GM18517 (cell line): ENCODE measurements around the gene ANTXRL.
A peak's percentile ranks its signal among the peaks of the same experiment; 100 is the strongest.
"Not testable (repeated sequence)": the region's sequence is repeated elsewhere in the genome, so short reads cannot be mapped to it uniquely, and the experiment has no call there.

Experiments used
- ATAC-seq: cut with Tn5 transposase; IDR thresholded peaks from one replicate; pipeline ENCODE4 v1.9.1; 2021; ENCODE audit warnings: mild to moderate bottlenecking, moderate library complexity; ENCODE audit not compliant: unreplicated experiment

The ANTXRL gene

GRCh38 chr10:46272863-46273415 is 13.9 kb upstream of the ANTXRL start:
- ATAC-seq: no peak

- no peak for ATAC-seq
These were observed 13.0 kb upstream of the ANTXRL start for GRCh38 chr10:46273506-46274477.

- ATAC-seq: no peak
These were observed 9.0 kb upstream of the ANTXRL start for GRCh38 chr10:46277840-46278239.

GRCh38 chr10:46282421-46282831 is 4.4 kb upstream of the ANTXRL start:
- not testable (repeated sequence) for ATAC-seq

- ATAC-seq: no peak
These were observed 3.8 kb upstream of the ANTXRL start for GRCh38 chr10:46282842-46283574.

- ATAC-seq: no peak
These were observed 3.1 kb upstream of the ANTXRL start for GRCh38 chr10:46283580-46284285.

- peak; percentile 91 for ATAC-seq
These were observed 2.2 kb upstream of the ANTXRL start for GRCh38 chr10:46284286-46285229.

- ATAC-seq: peak; percentile 21
These were observed 1.5 kb upstream of the ANTXRL start for GRCh38 chr10:46285300-46285699.

GRCh38 chr10:46285966-46286620 is 704 bp upstream of the ANTXRL start:
- no peak for ATAC-seq

GRCh38 chr10:46287846-46288477 is 1.2 kb downstream of the ANTXRL start:
- no peak for ATAC-seq

GRCh38 chr10:46288601-46289206 is 1.9 kb downstream of the ANTXRL start:
- no peak for ATAC-seq

- no peak for ATAC-seq
These were observed 2.5 kb downstream of the ANTXRL start for GRCh38 chr10:46289209-46289810.

- no peak for ATAC-seq
These were observed 3.5 kb downstream of the ANTXRL start for GRCh38 chr10:46290101-46290886.

- ATAC-seq: no peak
These were observed 5.2 kb downstream of the ANTXRL start for GRCh38 chr10:46291817-46292572.

GRCh38 chr10:46292573-46293023 is 5.8 kb downstream of the ANTXRL start:
- ATAC-seq: no peak

- ATAC-seq: no peak
These were observed 6.4 kb downstream of the ANTXRL start for GRCh38 chr10:46293228-46293627.
